ENCODE results near the gene SLC37A3. TPM values are rescaled to one million over a fixed set of nuclear protein-coding genes. Genes with fewer than 3 reads are reported as not detected.

The SLC37A3 gene, protein sequence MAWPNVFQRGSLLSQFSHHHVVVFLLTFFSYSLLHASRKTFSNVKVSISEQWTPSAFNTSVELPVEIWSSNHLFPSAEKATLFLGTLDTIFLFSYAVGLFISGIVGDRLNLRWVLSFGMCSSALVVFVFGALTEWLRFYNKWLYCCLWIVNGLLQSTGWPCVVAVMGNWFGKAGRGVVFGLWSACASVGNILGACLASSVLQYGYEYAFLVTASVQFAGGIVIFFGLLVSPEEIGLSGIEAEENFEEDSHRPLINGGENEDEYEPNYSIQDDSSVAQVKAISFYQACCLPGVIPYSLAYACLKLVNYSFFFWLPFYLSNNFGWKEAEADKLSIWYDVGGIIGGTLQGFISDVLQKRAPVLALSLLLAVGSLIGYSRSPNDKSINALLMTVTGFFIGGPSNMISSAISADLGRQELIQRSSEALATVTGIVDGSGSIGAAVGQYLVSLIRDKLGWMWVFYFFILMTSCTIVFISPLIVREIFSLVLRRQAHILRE
- total RNA-seq (2014; rRNA removed; shearing (Covaris generic)) = 37.9 and 52.7 TPM in 2 replicates

DNA sequence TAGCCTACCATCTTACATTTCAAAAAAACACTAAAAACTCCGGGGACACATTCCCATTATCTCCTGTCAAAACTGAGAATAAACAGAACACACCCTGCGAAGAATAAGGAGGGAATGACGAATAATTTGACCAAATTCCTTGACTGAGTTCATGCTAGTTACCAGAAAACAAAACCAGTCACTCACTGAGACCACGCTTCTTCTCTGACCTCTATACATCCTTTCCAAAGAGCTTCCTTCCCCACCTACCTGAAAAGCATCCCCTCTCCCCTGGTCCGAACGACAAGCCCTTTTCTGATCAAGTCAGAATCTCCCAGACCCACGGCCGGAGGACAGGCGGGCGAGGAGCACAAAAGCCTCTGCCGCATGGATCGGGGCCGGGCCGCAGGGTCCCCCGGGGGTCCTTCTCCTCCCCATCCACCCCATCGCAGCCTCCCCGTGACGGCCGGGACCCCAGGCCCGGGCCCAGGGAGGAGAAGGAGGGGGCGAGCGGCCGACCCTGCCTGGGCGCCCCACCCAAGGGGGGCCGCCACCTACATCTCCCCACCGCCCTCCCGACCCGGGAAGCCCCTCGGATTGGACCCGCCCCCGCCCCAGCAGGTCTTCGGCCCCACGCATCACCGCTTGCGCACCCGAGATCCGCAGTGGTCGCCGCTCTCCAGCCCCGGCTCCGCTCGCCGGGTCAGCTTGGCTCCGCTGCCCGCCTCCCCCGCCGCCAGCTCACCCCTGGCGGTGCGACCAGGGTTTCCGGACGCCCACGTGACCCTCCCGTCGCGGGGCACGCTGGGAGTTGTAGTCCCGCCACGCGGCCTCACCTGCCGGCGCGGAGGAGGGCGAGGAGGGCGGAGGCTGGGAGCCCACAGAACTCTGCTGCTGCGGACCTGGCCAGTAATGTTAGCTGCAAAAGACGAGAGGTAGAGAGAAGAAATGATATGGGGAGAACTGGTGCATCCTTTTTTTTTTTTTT lies at the start of gene SLC37A3:
SLC37A3 (minus strand) TSS at position 747 of the 967 bp plus-strand sequence. CDS start 16,004 bp downstream, outside the sequence.
- Histone ChIP-seq H3K9me3 (replicated peaks) (no peaks in the 10 kb centered on the region), H3K27ac (peak within 1 kb of the TSS; percentile 83), H3K4me3 (peak within 1 kb of the TSS; percentile 79), H3K4me1 (replicated peaks) (peaks cover 14% of the 10 kb centered on the region), H3K27me3 (replicated peaks) (0 out of 2 replicates have a peak, but pooled peaks cover 2% of the 10 kb centered on the region), H3K36me3 (0 out of 2 replicates have a peak, but pooled peaks cover 5% of the 10 kb centered on the region)
- DNase-seq (ENCODE audit: low read depth in 1 of 2, low spot score in 2 of 2) = peak; percentile 64 to 79

DNA sequence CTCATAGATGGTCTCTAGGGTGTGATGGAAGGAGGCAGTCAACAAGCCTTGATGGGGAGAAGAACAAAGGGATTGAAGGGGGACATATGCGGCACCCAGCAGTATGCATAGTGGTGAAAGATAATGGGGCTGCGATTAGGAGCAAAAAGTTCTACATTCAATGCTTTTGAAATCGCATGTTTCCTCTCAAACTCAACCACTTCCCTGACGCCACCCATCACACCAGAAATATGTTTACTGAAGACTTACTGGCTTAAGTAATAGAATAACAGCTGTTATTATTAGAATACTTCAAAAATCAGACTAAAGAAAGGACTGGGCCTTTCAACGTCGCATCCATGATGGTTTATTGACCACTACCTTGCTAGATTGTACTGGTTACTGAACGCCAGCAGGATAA lies 49.5 kb upstream of the SLC37A3 start:
- DNase-seq (ENCODE audit: low read depth in 1 of 2, low spot score in 2 of 2) = no peak
- H3K9me3 ChIP-seq (replicated peaks) = no peaks in the 10 kb centered on the region
- no peaks in the 10 kb centered on the region for H3K4me1 ChIP-seq (replicated peaks)
- no peak overlapping the region for H3K4me3 ChIP-seq
- H3K27me3 ChIP-seq (replicated peaks) = no peaks in the 10 kb centered on the region
- no peaks in the 10 kb centered on the region for H3K36me3 ChIP-seq
- H3K27ac ChIP-seq = no peak overlapping the region

DNA sequence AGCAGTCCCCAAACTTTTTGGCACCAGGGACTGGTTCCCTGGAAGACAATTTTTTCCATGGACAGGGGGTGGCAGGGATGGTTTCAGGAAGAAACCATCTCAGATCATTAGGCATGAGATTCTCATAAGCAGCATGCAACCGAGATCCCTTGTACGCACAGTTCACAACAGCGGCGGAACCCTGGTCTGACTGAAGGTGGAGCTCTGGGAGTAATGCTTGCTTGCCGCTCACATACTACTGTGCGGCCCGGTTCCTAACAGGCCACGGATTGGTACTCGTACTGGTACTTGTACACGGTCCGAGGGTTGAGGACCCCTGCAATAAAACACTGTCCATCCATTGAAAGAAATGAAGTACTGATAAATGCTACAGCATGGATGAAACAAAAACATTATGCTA lies 48.1 kb upstream of the SLC37A3 start:
- Histone ChIP-seq H3K27me3 (replicated peaks) (no peaks in the 10 kb centered on the region), H3K4me3 (no peak overlapping the region), H3K4me1 (replicated peaks) (no peaks in the 10 kb centered on the region), H3K36me3 (no peaks in the 10 kb centered on the region), H3K9me3 (replicated peaks) (no peaks in the 10 kb centered on the region), H3K27ac (no peak overlapping the region)
- DNase-seq (ENCODE audit: low read depth in 1 of 2, low spot score in 2 of 2) = no peak

DNA sequence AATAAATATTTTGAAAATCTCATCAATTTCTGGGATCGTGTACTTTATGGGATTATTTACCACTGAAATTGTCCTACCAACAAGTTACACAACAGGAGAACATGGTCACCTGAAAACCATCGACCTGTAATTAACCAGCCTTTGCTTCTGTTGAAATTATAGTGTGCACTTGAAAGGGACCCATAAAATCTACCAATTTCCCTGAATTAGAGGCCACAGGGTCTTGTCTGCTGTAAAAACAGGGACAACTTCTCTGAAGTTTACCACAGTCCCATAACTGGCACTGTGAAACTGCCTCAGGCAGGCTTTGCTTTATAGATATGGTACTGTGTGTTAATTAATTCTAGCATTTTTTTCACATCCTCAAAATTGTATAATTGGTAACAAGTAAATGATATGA lies 43.2 kb upstream of the SLC37A3 start:
- no peaks in the 10 kb centered on the region for H3K27me3 ChIP-seq (replicated peaks)
- no peaks in the 10 kb centered on the region for H3K36me3 ChIP-seq
- no peak for DNase-seq (ENCODE audit: low read depth in 1 of 2, low spot score in 2 of 2)
- no peak overlapping the region for H3K4me3 ChIP-seq
- H3K9me3 ChIP-seq (replicated peaks) = no peaks in the 10 kb centered on the region
- no peak overlapping the region for H3K27ac ChIP-seq
- peaks cover 5% of the 10 kb centered on the region for H3K4me1 ChIP-seq (replicated peaks)

DNA sequence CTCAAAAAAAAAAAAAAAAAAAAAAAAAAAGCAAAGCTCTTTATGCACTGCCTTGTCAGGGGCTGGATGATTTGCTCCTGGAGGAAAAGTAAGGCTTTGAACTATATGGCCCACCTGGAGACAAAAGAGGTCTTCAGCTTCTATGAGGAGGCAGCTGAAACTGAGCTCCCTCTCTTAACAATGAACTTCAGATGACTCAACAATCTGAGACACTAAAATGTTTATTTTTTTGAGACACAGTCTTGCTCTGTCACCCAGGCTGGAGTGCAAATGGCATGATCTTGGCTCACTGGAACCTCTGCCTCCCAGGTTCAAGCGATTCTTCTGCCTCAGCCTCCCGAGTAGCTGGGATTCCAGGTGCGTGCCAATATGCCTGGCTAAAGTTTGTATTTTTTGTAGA lies 42.3 kb upstream of the SLC37A3 start:
- Histone ChIP-seq H3K36me3 (no peaks in the 10 kb centered on the region), H3K4me1 (replicated peaks) (peaks cover 5% of the 10 kb centered on the region), H3K9me3 (replicated peaks) (no peaks in the 10 kb centered on the region), H3K27ac (no peak overlapping the region), H3K4me3 (no peak overlapping the region), H3K27me3 (replicated peaks) (no peaks in the 10 kb centered on the region)
- peak in 1 of 2 experiments; percentile 44 for DNase-seq (ENCODE audit: low read depth in 1 of 2, low spot score in 2 of 2)

DNA sequence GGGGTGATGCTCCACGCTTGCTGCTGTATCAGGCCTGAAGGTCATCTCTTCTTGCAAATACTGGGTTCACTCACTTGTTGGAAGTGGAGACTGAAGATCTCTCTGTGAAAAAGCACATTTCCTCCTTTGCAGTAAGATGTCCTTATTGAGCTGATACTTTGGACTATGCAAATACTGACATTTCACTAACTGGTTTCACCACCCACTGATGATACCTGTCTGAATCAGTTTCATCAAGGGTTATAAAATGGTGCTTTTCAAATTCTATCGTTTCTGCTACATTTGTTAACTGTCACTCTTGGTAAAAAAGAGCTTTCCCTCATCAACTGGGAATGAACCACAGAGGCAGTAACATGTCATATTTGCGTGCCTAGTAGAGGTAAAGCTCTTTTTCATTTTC lies 41.0 kb upstream of the SLC37A3 start:
- Histone ChIP-seq H3K36me3 (no peaks in the 10 kb centered on the region), H3K27me3 (replicated peaks) (no peaks in the 10 kb centered on the region), H3K27ac (no peak overlapping the region)

DNA sequence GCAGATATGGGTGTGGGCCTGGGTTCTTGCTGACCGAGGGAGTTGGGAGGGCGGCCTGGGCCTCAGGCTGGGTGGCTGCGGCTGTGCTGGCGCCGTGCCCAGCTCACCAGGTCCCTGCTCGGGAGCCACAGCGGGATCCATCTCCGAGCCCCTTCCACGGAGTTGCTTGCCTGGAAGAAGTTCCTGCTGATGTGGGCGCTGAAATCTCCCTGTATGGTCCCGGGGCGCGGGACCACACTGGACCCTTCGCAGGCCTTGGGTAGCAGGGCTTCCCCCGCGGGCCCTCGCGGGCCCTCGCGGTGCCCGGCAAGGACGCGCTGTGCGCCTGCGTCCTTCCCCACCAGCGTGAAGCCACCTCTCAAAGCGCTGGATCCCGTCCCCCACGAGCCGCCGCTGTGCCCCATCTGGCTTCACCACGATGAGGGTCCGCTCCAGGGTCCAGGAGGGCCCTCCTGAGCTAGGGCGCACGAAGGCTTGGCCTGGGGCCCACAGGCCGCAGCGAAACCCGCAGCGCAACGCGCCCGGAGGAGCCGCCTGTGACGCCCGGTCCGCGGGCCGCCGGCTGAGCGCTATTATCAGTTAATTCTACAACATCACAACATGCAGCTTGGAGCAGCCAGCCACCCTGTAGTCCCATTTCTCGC lies 37.0 kb upstream of the SLC37A3 start:
- Histone ChIP-seq H3K4me3 (no peak overlapping the region), H3K4me1 (replicated peaks) (no peaks in the 10 kb centered on the region), H3K27ac (no peak overlapping the region), H3K36me3 (no peaks in the 10 kb centered on the region), H3K9me3 (replicated peaks) (no peaks in the 10 kb centered on the region), H3K27me3 (replicated peaks) (no peaks in the 10 kb centered on the region)
- no peak for DNase-seq (ENCODE audit: low read depth in 1 of 2, low spot score in 2 of 2)

More for the DNA sequence above, 41.0 kb upstream of the SLC37A3 start:
- Histone ChIP-seq H3K4me3 (no peak overlapping the region), H3K9me3 (replicated peaks) (no peaks in the 10 kb centered on the region), H3K4me1 (replicated peaks) (peaks cover 5% of the 10 kb centered on the region)
- DNase-seq (ENCODE audit: low read depth in 1 of 2, low spot score in 2 of 2) = no peak

DNA sequence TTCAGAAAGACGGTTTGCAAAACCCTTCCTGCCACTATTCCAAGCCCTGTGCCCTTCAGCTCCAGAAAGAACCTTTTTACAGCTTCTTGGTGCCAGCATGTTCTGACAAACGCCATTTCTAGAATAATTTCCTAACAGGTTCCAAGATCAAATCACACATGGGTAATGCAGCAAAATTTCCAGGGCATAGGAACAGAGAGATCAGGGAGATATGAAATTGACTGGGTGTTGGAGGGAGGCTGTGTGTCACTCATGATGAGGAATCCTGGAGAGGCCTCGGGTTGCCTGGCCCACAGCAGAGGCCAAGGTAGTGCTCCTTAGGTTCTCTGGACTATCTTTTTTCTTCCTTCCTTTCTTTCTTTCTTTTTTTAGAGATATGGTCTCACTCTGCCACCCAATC lies 35.1 kb upstream of the SLC37A3 start:
- DNase-seq (ENCODE audit: low read depth in 1 of 2, low spot score in 2 of 2) = no peak
- Histone ChIP-seq H3K9me3 (replicated peaks) (no peaks in the 10 kb centered on the region), H3K36me3 (no peaks in the 10 kb centered on the region), H3K27ac (no peak overlapping the region), H3K4me3 (no peak overlapping the region), H3K4me1 (replicated peaks) (no peaks in the 10 kb centered on the region), H3K27me3 (replicated peaks) (no peaks in the 10 kb centered on the region)

DNA sequence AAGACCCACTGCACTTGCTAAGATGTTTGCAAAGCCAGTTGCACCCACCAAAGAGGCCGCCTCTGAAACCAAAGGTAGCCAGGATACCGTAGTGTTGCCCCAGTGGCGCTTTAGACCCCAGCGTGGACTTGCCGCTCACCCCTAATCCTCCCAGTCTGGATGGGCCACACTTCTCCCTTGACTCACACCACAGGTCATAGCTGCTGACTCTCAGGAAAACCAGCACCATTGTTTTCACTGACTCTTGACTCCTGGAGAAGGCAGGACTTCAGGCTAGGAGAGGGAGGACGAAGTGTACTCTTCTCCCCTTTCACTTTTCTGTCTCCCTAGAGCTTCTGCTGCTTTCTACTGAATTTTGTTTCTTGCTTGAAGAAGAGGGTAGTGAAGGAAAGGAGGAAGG lies 27.8 kb upstream of the SLC37A3 start:
- Histone ChIP-seq H3K27me3 (replicated peaks) (no peaks in the 10 kb centered on the region), H3K27ac (no peak overlapping the region)
- no peak for DNase-seq (ENCODE audit: low read depth in 1 of 2, low spot score in 2 of 2)

DNA sequence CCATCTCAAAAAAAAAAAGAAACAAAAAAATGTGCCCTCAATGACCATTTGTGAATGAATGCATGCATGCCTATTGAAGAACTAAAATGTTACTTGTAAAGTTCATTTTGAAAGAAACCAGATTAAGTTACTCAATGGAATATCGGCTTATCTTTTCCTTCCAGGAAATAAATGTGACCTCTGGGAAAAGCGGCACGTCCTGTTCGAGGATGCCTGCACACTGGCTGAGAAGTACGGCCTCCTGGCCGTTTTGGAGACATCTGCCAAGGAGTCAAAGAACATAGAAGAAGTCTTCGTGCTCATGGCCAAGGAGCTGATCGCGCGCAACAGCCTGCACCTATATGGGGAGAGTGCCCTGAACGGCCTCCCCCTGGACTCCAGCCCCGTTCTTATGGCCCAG lies 27.4 kb upstream of the SLC37A3 start:
- no peaks in the 10 kb centered on the region for H3K27me3 ChIP-seq (replicated peaks)
- no peaks in the 10 kb centered on the region for H3K36me3 ChIP-seq
- H3K4me3 ChIP-seq = no peak overlapping the region
- H3K9me3 ChIP-seq (replicated peaks) = no peaks in the 10 kb centered on the region
- H3K27ac ChIP-seq = no peak overlapping the region
- H3K4me1 ChIP-seq (replicated peaks) = no peaks in the 10 kb centered on the region
- DNase-seq (ENCODE audit: low read depth in 1 of 2, low spot score in 2 of 2) = no peak

More for the DNA sequence above, 27.8 kb upstream of the SLC37A3 start:
- H3K9me3 ChIP-seq (replicated peaks) = no peaks in the 10 kb centered on the region
- no peaks in the 10 kb centered on the region for H3K36me3 ChIP-seq
- H3K4me3 ChIP-seq = no peak overlapping the region
- H3K4me1 ChIP-seq (replicated peaks) = no peaks in the 10 kb centered on the region

DNA sequence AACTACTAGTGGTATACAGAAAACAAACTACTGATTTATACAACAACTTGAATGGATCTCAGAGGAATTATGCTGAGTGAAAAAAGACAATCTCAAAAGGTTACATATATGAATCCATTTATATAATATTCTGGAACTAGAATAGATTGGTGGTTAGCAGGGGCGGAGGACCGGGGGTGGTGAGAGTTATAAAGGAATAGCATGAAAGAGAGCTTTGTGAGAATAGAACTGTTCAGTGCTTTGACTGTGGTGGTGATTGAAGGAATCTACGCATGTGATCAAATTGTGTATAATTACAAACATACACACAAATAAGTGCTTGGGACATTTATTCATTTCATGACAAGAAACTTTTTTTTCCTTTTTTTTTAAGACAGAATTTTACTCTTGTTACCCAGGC lies 25.2 kb upstream of the SLC37A3 start:
- no peaks in the 10 kb centered on the region for H3K9me3 ChIP-seq (replicated peaks)
- no peaks in the 10 kb centered on the region for H3K36me3 ChIP-seq
- no peak overlapping the region for H3K27ac ChIP-seq
- no peak overlapping the region for H3K4me3 ChIP-seq
- no peak for DNase-seq (ENCODE audit: low read depth in 1 of 2, low spot score in 2 of 2)
- H3K4me1 ChIP-seq (replicated peaks) = no peaks in the 10 kb centered on the region
- no peaks in the 10 kb centered on the region for H3K27me3 ChIP-seq (replicated peaks)

DNA sequence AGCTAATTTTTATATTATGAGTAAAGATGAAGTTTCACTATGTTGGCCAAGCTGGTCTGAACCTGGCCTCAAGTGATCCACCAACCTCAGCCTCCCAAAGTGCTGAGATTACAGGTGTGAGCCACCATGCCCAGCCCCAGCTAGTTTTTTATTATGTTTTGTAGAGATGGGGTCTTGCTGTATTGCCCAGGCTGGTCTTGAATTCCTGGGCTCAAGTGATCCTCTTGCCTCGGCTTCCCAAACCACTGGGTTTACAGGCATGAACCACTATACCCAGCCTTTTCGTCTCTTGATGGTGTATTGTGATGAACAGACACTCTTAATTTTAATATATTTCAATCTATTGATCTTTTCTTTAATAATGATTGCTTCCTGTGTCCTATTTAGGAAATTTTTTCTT lies 23.2 kb upstream of the SLC37A3 start:
- no peak overlapping the region for H3K4me3 ChIP-seq
- no peak for DNase-seq (ENCODE audit: low read depth in 1 of 2, low spot score in 2 of 2)
- no peaks in the 10 kb centered on the region for H3K9me3 ChIP-seq (replicated peaks)
- no peak overlapping the region for H3K27ac ChIP-seq
- H3K4me1 ChIP-seq (replicated peaks) = no peaks in the 10 kb centered on the region
- no peaks in the 10 kb centered on the region for H3K27me3 ChIP-seq (replicated peaks)
- H3K36me3 ChIP-seq = no peaks in the 10 kb centered on the region

DNA sequence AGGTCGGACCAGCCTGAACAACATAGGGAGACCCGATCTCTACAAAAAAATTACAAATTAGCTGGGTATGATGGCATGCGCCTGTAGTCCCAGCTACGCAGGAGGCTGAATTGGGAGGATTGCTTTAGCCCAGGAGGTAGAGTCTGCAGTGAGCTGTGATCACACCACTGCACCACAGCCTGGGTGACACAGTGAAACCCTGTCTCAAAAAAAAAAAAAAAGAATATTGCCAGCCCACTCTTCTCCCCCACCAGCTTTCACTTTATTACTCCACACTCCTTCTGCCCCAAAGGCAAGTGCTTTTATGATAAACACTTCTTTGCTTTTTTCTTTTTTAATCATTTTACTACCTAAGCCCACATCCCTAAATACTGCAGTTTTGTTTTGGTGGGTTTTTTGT lies 20.3 kb upstream of the SLC37A3 start:
- H3K4me3 ChIP-seq = no peak overlapping the region
- H3K27ac ChIP-seq = no peak overlapping the region
- H3K36me3 ChIP-seq = no peaks in the 10 kb centered on the region
- DNase-seq (ENCODE audit: low read depth in 1 of 2, low spot score in 2 of 2) = no peak
- H3K27me3 ChIP-seq (replicated peaks) = 0 out of 2 replicates have a peak, but pooled peaks cover 3% of the 10 kb centered on the region
- H3K9me3 ChIP-seq (replicated peaks) = no peaks in the 10 kb centered on the region
- no peaks in the 10 kb centered on the region for H3K4me1 ChIP-seq (replicated peaks)

Data from SJSA1 (cell line).